ENCODE results near the gene ROGDI. TPM values are rescaled to one million over a fixed set of nuclear protein-coding genes. Genes with fewer than 3 reads are reported as not detected.

ROGDI gene
- total RNA-seq, 1 donor, result 15.9 TPM

DNA sequence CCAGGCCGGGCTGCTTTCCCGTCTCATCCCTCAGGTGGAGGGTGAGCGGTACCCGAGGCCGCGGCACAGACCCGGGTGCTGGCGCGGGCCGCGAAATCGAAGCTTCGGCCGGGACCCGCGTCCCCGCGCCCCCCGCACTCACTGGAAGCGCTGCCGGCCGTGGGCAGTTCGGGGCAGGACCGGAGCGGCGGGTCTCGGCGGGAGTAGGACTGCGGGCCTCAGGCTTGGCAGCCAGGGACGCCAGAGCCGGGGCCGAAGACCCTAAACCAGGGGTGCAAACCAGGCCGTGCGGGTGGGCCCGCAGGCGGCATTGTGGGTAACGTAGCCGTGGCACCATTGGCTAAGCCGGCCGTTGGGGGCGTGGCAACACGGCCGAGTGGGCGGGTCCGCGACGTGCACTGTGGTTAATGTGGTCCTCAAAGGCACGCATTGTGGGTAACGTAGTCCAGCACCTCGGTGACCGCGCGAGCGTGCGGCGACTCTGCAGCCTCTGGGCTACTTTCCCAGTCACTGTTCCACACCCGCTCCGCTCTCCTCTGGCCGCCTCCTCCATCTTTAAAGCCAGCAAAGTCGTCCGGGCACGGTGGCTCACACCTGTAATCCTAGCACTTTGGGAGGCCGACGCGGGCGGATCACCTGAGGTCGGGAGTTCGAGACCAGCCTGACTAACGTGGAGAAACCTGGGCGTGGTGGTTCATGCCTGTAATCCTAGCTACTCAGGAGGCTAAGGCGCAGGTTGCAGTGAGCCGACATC is 35.4 kb downstream of the ROGDI start, which contains the start of gene ZNF500:
TSS of gene ZNF500 (minus strand) at position 288 of the 754 bp plus-strand sequence. CDS start 1,184 bp downstream, outside the sequence.
- Histone ChIP-seq H3K27me3 (ENCODE audit: insufficient read depth, low read length) (no peaks in the 10 kb centered on the region), H3K4me1 (ENCODE audit: insufficient read depth, low read length) (peaks cover 20% of the 10 kb centered on the region), H3K4me2 (ENCODE audit: insufficient read depth, low read length) (peak within 1 kb of the TSS; percentile 99), H3K79me2 (ENCODE audit: insufficient read depth, low read length) (peaks cover 34% of the 10 kb centered on the region), H3K36me3 (ENCODE audit: insufficient read depth, low read length) (peaks cover 27% of the 10 kb centered on the region), H3K27ac (ENCODE audit: low read depth, low read length) (peak within 1 kb of the TSS; percentile 89), H4K20me1 (ENCODE audit: insufficient read depth, low read length) (peaks cover 4% of the 10 kb centered on the region), H3K9me3 (ENCODE audit: low read depth, low read length) (no peaks in the 10 kb centered on the region), H2AFZ (ENCODE audit: low read length) (peak within 1 kb of the TSS; percentile 97), H3K4me3 (ENCODE audit: insufficient read depth, low read length) (peak within 1 kb of the TSS; percentile 99)
- DNase-seq (ENCODE audit: insufficient read length, low spot score, missing footprints), result peak; percentile 99
- TF ChIP-seq, protein P1, sequence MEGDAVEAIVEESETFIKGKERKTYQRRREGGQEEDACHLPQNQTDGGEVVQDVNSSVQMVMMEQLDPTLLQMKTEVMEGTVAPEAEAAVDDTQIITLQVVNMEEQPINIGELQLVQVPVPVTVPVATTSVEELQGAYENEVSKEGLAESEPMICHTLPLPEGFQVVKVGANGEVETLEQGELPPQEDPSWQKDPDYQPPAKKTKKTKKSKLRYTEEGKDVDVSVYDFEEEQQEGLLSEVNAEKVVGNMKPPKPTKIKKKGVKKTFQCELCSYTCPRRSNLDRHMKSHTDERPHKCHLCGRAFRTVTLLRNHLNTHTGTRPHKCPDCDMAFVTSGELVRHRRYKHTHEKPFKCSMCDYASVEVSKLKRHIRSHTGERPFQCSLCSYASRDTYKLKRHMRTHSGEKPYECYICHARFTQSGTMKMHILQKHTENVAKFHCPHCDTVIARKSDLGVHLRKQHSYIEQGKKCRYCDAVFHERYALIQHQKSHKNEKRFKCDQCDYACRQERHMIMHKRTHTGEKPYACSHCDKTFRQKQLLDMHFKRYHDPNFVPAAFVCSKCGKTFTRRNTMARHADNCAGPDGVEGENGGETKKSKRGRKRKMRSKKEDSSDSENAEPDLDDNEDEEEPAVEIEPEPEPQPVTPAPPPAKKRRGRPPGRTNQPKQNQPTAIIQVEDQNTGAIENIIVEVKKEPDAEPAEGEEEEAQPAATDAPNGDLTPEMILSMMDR (IDR thresholded peaks at IDR 0.05; ENCODE audit: extremely low read depth, low read depth, low read length), result no peak

DNA sequence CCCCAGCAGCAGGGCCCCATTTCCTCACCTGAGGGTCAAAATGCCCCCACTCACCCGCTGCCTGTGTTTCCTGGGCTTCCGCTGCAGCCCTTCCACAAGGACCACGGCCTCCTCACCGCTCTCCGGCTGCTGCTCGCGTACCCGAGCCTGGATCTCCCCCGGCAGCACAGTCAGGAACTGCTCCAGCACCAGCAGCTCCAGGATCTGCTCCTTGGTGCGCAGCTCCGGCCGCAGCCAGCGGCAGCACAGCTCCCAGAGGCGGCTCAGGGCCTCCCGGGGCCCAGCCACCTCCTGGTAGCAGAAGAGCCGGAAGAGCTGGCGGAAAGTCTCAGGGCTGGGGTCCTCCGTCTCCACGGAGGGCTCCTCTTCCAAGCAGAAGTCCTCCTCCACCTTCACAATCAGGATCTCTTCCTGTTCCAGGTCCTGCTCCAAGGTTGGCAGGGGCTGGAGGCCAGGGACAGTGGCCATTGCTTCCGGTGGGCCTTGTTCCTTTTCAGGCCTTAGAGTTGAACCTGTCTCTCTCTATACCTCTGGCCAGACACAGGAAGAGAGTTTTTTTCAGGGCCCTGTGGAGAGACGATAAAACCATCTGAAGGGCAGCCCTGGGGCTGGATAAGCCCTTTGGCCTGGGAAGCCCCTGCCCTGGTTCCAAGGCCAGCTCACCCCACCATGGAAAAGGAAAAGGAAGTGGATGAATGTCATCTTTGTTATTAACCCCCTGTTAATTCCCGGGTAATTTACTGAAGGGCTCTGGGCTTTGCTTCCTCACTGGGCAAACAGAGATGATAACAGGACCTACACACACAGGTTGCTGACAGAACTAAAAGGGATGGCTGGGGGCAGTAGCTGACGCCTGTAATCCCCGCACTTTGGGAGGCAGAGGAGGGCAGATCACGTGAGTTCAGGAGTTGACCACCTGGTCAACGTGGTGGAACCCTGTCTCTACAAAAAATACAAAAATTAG is 36.6 kb downstream of the ROGDI start:
- no peaks in the 10 kb centered on the region for H3K27me3 ChIP-seq (ENCODE audit: insufficient read depth, low read length)
- H3K4me1 ChIP-seq (ENCODE audit: insufficient read depth, low read length), result peaks cover 20% of the 10 kb centered on the region
- peaks cover 37% of the 10 kb centered on the region for H3K36me3 ChIP-seq (ENCODE audit: insufficient read depth, low read length)
- peaks cover 4% of the 10 kb centered on the region for H4K20me1 ChIP-seq (ENCODE audit: insufficient read depth, low read length)
- peak overlapping the region; percentile 80 for H3K4me2 ChIP-seq (ENCODE audit: insufficient read depth, low read length)
- peak overlapping the region; percentile 99 for H3K4me3 ChIP-seq (ENCODE audit: insufficient read depth, low read length)
- peak overlapping the region; percentile 83 for H2AFZ ChIP-seq (ENCODE audit: low read length)
- peak; percentile 79 for DNase-seq (ENCODE audit: insufficient read length, low spot score, missing footprints)
- no peaks in the 10 kb centered on the region for H3K9me3 ChIP-seq (ENCODE audit: low read depth, low read length)
- peaks cover 34% of the 10 kb centered on the region for H3K79me2 ChIP-seq (ENCODE audit: insufficient read depth, low read length)
- peak overlapping the region; percentile 83 for H3K27ac ChIP-seq (ENCODE audit: low read depth, low read length)
- TF ChIP-seq, protein P1 (IDR thresholded peaks at IDR 0.05; ENCODE audit: extremely low read depth, low read depth, low read length), result no peak

DNA sequence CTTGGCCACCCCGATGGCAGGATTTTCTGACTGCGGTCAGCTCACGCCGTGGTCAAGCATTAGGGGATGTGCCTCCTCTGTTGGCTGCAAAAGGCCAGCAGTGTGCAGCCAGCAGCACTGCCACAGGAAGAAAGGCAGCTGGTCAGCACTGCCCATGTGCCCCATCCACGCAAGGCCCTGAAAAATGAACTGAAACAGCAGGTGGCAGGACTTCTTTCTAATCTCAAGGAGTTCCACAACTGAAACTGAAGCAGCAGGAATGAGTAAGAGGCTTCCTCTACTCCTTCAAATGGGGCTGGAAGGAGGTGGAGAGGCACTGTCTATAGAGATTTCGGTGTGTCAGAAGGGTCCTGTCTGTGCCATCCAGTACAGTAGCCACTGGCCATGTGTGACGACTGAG is 38.6 kb downstream of the ROGDI start:
- TF ChIP-seq, protein P1 (IDR thresholded peaks at IDR 0.05; ENCODE audit: extremely low read depth, low read depth, low read length), result no peak
- no peak overlapping the region for H2AFZ ChIP-seq (ENCODE audit: low read length)
- no peak overlapping the region for H3K4me2 ChIP-seq (ENCODE audit: insufficient read depth, low read length)
- no peak overlapping the region for H3K27ac ChIP-seq (ENCODE audit: low read depth, low read length)
- H4K20me1 ChIP-seq (ENCODE audit: insufficient read depth, low read length), result peaks cover 9% of the 10 kb centered on the region
- H3K9me3 ChIP-seq (ENCODE audit: low read depth, low read length), result no peaks in the 10 kb centered on the region
- no peak overlapping the region for H3K4me3 ChIP-seq (ENCODE audit: insufficient read depth, low read length)
- peak; percentile 3 for DNase-seq (ENCODE audit: insufficient read length, low spot score, missing footprints)
- no peaks in the 10 kb centered on the region for H3K27me3 ChIP-seq (ENCODE audit: insufficient read depth, low read length)
- peaks cover 55% of the 10 kb centered on the region for H3K36me3 ChIP-seq (ENCODE audit: insufficient read depth, low read length)
- peaks cover 34% of the 10 kb centered on the region for H3K79me2 ChIP-seq (ENCODE audit: insufficient read depth, low read length)
- H3K4me1 ChIP-seq (ENCODE audit: insufficient read depth, low read length), result peaks cover 16% of the 10 kb centered on the region

All from osteoblast (primary cell).